HG03469 (cell line): Measurements from ENCODE around the gene AGAP1.

ENCODE experiments used
- ATAC-seq: cut with Tn5 transposase; IDR thresholded peaks from one replicate; pipeline ENCODE4 v1.9.1; 2021; ENCODE audit warnings: mild to moderate bottlenecking, moderate library complexity, moderate number of reproducible peaks; ENCODE audit not compliant: unreplicated experiment

Gene AGAP1

GRCh38 chr2:235566415-235566814 lies 72.6 kb downstream of the AGAP1 start:
- no peak for ATAC-seq

- no peak for ATAC-seq
These were observed 73.2 kb downstream of the AGAP1 start for GRCh38 chr2:235566931-235567495.

- no peak for ATAC-seq
These were observed 74.0 kb downstream of the AGAP1 start for GRCh38 chr2:235567842-235568241.

GRCh38 chr2:235568431-235568830 lies 74.6 kb downstream of the AGAP1 start:
- no peak for ATAC-seq

GRCh38 chr2:235569837-235570236 lies 76.0 kb downstream of the AGAP1 start:
- no peak for ATAC-seq

GRCh38 chr2:235570256-235570655 lies 76.4 kb downstream of the AGAP1 start:
- ATAC-seq, result no peak

GRCh38 chr2:235570966-235571692 lies 77.3 kb downstream of the AGAP1 start:
- ATAC-seq, result no peak

- no peak for ATAC-seq
These were observed 78.7 kb downstream of the AGAP1 start for GRCh38 chr2:235572592-235572991.

- no peak for ATAC-seq
These were observed 79.7 kb downstream of the AGAP1 start for GRCh38 chr2:235573331-235574221.

- no peak for ATAC-seq
These were observed 81.6 kb downstream of the AGAP1 start for GRCh38 chr2:235575431-235575830.

GRCh38 chr2:235575904-235576303 lies 82.1 kb downstream of the AGAP1 start:
- ATAC-seq, result no peak

GRCh38 chr2:235576337-235576910 lies 82.6 kb downstream of the AGAP1 start:
- ATAC-seq, result no peak

- no peak for ATAC-seq
These were observed 83.8 kb downstream of the AGAP1 start for GRCh38 chr2:235577404-235578330.

GRCh38 chr2:235579128-235579527 lies 85.3 kb downstream of the AGAP1 start:
- no peak for ATAC-seq

GRCh38 chr2:235580426-235581157 lies 86.7 kb downstream of the AGAP1 start:
- no peak for ATAC-seq

GRCh38 chr2:235582081-235582686 lies 88.3 kb downstream of the AGAP1 start:
- no peak for ATAC-seq

GRCh38 chr2:235582729-235583128 lies 88.9 kb downstream of the AGAP1 start:
- no peak for ATAC-seq

- ATAC-seq, result no peak
These were observed 89.3 kb downstream of the AGAP1 start for GRCh38 chr2:235583144-235583543.

- ATAC-seq, result no peak
These were observed 90.2 kb downstream of the AGAP1 start for GRCh38 chr2:235583925-235584637.
